AG09319 (cell line): ENCODE measurements around the gene ACY1.

Experiments used
- DNase-seq: peaks from one replicate; pipeline ENCODE4 v3.0.0-alpha.2; 2010; ENCODE audit warnings: low read depth; ENCODE audit errors: extremely low read depth
- CTCF ChIP-seq: IDR thresholded peaks from 2 replicates; pipeline ENCODE4 v1.5.1; 2011; ENCODE audit warnings: low read depth, mild to moderate bottlenecking, inconsistent platforms, low read length, moderate library complexity

Gene ACY1

GRCh38 chr3:52014613-52015012 lies 31.3 kb downstream of the ACY1 start:
- no peak for DNase-seq
- peak; percentile 29 for TF ChIP-seq CTCF

- TF ChIP-seq CTCF: no peak
- DNase-seq: no peak
These were observed 32.3 kb downstream of the ACY1 start for GRCh38 chr3:52015438-52016228.

GRCh38 chr3:52017586-52017985 lies 34.3 kb downstream of the ACY1 start:
- no peak for DNase-seq
- TF ChIP-seq CTCF: no peak

- no peak for TF ChIP-seq CTCF
- no peak for DNase-seq
These were observed 35.1 kb downstream of the ACY1 start for GRCh38 chr3:52018319-52019000.

- no peak for DNase-seq
- TF ChIP-seq CTCF: no peak
These were observed 36.2 kb downstream of the ACY1 start for GRCh38 chr3:52019352-52020080.

GRCh38 chr3:52020796-52021195 lies 37.5 kb downstream of the ACY1 start:
- DNase-seq: no peak
- no peak for TF ChIP-seq CTCF
